Memory B cell (primary cell): ENCODE data around the gene CSN1S1.

Experiments
- ATAC-seq: fragments of 150-1000 bp; cut with Tn5 transposase; 2 replicates; pipeline ENCODE4 v1.10.0; 2021; ENCODE audit warnings: low read depth, mild to moderate bottlenecking, moderate library complexity
- DNase-seq, 2 donors: peaks; one replicate each; pipeline ENCODE4 v3.0.0; 2022; ENCODE audit warnings: low spot score in 2 of 2
- H3K27ac Mint-ChIP-seq: one replicate; pipeline ENCODE4 v1.8.0; 2022; ENCODE audit warnings: mild to moderate bottlenecking, moderate library complexity, mixed read lengths
- H3K27me3 Mint-ChIP-seq: one replicate; pipeline ENCODE4 v1.8.0; 2022; ENCODE audit warnings: mixed read lengths
- H3K36me3 Mint-ChIP-seq: one replicate; pipeline ENCODE4 v1.8.0; 2022; ENCODE audit warnings: mild to moderate bottlenecking, mixed read lengths
- H3K4me1 Mint-ChIP-seq: one replicate; pipeline ENCODE4 v1.8.0; 2022; ENCODE audit warnings: mixed read lengths
- H3K4me3 Mint-ChIP-seq: one replicate; pipeline ENCODE4 v1.8.0; 2022; ENCODE audit warnings: mild to moderate bottlenecking, moderate library complexity, mixed read lengths
- H3K9me3 Mint-ChIP-seq: one replicate; pipeline ENCODE4 v1.8.0; 2022; ENCODE audit warnings: mixed read lengths

Gene CSN1S1

DNA sequence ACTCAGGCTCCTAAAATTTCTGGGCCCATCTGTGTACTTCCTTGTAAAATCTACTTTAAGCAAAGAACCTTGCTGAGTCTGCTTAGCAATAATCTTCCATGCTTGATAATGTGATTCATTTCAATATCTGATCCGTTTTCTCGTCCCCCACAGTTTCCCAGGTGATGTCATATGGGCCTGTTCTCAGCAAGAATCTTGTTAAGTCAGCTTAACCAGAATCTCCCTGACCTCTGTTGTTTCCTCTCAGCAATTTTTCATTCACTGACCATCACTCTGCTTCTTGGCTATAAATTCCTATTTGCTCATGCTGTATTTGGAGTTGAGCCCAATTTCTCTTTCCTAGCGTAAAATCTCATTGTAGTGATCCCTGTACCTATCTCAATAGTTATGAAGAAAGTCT, 20.7 kb downstream of the CSN1S1 start:
- no peaks in the 10 kb centered on the region for H3K27me3 Mint-ChIP-seq
- H3K9me3 Mint-ChIP-seq, result peaks cover 3% of the 10 kb centered on the region
- H3K27ac Mint-ChIP-seq, result no peak overlapping the region
- no peaks in the 10 kb centered on the region for H3K4me1 Mint-ChIP-seq
- H3K36me3 Mint-ChIP-seq, result no peaks in the 10 kb centered on the region
- no peak overlapping the region for H3K4me3 Mint-ChIP-seq
- DNase-seq (no peak), ATAC-seq (no peak)

DNA sequence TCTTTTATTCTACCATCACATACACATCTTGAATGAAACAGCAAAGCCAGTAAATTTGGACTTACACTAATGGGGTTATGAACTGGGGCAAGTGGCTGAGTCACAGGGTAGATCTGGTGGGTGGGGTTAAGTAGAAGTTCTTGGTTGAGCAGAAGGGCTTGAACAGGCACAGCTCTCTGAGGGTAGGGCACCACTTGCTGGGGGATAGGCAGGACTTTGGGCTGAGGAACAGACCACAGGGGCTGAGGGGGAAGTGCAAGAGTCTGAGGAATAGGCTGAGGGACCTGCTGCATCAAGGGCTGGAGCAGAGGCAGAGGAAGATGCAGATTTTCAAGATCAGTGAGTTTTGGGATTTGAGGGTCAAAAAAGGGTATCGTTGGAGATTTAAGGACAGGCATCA, 26.3 kb downstream of the CSN1S1 start:
- ATAC-seq, result no peak
- H3K27ac Mint-ChIP-seq, result no peak overlapping the region

DNA sequence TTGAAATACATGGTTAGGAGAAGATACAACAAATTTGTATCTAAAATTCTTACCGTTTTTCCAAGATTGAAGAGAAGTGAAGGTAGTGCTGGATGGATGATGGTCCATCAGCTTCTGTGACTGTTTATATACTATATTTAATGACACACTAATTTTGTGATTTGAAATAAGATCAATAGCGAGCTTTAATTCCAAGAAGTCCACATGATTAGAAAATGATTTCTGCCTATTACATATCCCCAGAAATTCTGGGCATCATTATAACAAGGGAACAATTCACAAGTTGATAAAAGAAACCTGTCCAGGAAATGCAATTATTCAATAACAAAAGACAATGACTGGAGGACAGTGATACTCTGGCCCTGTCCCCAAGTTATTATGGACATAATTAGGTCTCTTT, 34.8 kb downstream of the CSN1S1 start, which contains the start of gene CSN2:
Gene CSN2, minus strand, starts transcription at position 101 of the 400 bp plus-strand sequence. CDS start 4,733 bp downstream, outside the sequence.
- Mint-ChIP-seq H3K4me3 (no peak within 1 kb of the TSS), H3K9me3 (peaks cover 3% of the 10 kb centered on the region), H3K27ac (no peak within 1 kb of the TSS), H3K36me3 (no peaks in the 10 kb centered on the region), H3K27me3 (no peaks in the 10 kb centered on the region), H3K4me1 (no peaks in the 10 kb centered on the region)
- no peak for ATAC-seq
- DNase-seq, result no peak

More for the DNA sequence above, 26.3 kb downstream of the CSN1S1 start:
- Mint-ChIP-seq H3K36me3 (no peaks in the 10 kb centered on the region), H3K4me3 (no peak overlapping the region), H3K27me3 (no peaks in the 10 kb centered on the region), H3K9me3 (peaks cover 2% of the 10 kb centered on the region), H3K4me1 (no peaks in the 10 kb centered on the region)
- DNase-seq, result no peak

DNA sequence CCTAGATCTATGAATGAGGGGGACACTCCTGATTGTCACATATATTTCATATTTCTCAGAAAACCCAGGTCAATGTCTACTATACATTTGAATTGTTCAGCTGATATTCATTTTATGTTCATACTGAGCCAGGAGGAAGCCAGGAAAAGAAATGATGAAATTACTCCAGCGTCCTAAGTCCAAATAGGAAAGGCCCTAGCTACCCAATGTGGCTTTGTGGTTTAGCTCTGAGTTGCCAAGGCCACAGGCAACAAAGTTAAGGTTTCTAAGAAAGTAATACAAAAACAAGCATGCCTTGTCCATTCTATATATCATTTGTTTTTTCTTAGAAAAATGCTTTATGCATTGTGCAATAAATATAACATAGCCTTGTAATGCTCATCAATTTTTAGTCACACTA, 39.2 kb downstream of the CSN1S1 start:
- no peak for ATAC-seq
- H3K27me3 Mint-ChIP-seq, result no peaks in the 10 kb centered on the region
- no peaks in the 10 kb centered on the region for H3K36me3 Mint-ChIP-seq
- DNase-seq, result no peak
- no peak overlapping the region for H3K27ac Mint-ChIP-seq
- H3K4me3 Mint-ChIP-seq, result no peak overlapping the region
- no peaks in the 10 kb centered on the region for H3K4me1 Mint-ChIP-seq
- H3K9me3 Mint-ChIP-seq, result peaks cover 5% of the 10 kb centered on the region

DNA sequence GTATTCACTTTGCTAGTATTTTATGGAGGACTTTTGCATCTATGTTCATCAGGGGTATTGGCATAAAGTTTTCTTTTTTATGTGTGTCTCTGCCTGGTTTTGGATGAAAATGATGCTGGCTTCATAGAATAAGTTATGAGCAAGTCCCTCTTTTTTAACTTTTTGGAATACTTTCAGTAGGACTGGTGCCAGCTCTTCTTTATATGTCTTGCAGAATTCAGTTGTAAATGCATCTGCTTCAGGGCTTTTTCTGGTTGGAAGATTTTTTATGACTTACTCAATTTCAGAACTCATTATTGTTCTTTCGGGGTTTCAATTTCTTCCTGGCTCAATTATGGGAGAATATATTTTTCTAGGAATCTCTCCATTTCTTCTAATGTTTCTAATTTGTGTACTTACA, 43.8 kb downstream of the CSN1S1 start:
- Mint-ChIP-seq H3K27me3 (no peaks in the 10 kb centered on the region), H3K4me3 (no peak overlapping the region), H3K36me3 (no peaks in the 10 kb centered on the region), H3K4me1 (no peaks in the 10 kb centered on the region), H3K27ac (no peak overlapping the region), H3K9me3 (peaks cover 3% of the 10 kb centered on the region)
- DNase-seq, result no peak
- ATAC-seq, result no peak

DNA sequence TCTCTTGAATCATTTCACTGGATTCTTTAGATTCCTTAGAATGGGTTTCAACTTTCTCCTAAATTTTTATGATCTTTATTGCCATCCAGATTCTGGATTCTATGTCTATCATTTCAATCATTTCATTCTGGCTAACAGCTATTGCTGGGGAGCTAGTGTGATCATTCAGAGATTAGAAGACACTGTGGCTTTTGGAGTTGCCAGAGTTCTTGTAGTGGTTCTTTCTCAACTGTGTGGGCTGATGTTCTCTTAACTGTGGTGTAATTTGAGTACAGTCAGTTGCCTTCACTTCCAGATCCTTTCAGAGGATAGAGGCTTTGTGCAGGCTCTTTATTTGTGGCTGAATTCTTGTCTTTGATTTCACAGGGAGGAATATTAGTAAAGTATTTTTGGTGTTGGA, 46.7 kb downstream of the CSN1S1 start:
- H3K36me3 Mint-ChIP-seq, result no peaks in the 10 kb centered on the region
- H3K27me3 Mint-ChIP-seq, result peaks cover 2% of the 10 kb centered on the region
- ATAC-seq (no peak), DNase-seq (no peak)
- H3K27ac Mint-ChIP-seq, result no peak overlapping the region
- peaks cover 4% of the 10 kb centered on the region for H3K9me3 Mint-ChIP-seq
- no peaks in the 10 kb centered on the region for H3K4me1 Mint-ChIP-seq
- no peak overlapping the region for H3K4me3 Mint-ChIP-seq

DNA sequence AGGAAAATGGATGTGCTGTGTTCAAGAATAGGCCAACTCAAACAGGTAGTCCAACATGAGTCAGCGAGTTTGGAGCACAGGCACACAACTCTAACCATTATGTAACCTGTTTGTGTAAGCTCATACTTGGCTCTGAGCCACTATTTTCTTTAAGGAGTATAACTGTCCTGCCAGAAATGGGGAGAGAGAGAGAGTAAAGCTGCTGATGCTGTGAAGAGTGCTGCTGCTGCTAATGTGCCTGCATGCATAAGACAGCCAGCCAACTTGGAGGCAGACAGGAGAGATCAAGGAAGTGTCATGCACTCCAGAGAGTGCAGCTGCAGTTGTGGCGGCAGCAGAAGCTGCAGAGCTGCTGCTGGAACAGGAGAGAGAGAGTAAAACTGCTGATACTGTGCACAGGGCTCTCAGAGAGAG, 53.2 kb downstream of the CSN1S1 start:
- H3K27ac Mint-ChIP-seq, result no peak overlapping the region

DNA sequence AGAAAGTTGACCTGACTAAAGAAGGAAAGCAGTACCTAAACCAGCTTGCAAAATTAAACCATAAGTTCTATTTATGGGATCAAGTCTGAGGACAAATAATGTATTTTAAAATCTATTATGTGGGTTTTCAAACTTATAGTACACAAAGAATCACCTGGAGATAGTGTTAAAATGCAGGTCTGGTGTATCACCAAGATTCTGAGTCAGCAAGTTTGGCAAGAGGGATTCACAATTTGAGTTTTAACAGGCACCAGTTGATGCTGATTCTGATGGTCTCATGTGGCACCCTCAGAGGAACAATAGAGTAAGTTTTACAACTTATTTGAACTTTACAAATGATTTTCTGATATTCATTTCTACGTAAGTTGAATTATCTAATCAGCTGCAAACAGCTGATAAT, 55.8 kb downstream of the CSN1S1 start:
- H3K9me3 Mint-ChIP-seq, result no peaks in the 10 kb centered on the region
- ATAC-seq, result no peak
- no peaks in the 10 kb centered on the region for H3K36me3 Mint-ChIP-seq
- H3K27ac Mint-ChIP-seq, result no peak overlapping the region
- no peak for DNase-seq
- H3K4me1 Mint-ChIP-seq, result no peaks in the 10 kb centered on the region
- H3K27me3 Mint-ChIP-seq, result no peaks in the 10 kb centered on the region
- no peak overlapping the region for H3K4me3 Mint-ChIP-seq

More for the DNA sequence above, 53.2 kb downstream of the CSN1S1 start:
- Mint-ChIP-seq H3K9me3 (peaks cover 2% of the 10 kb centered on the region), H3K36me3 (no peaks in the 10 kb centered on the region), H3K4me1 (no peaks in the 10 kb centered on the region), H3K4me3 (no peak overlapping the region), H3K27me3 (peaks cover 2% of the 10 kb centered on the region)
- DNase-seq (no peak), ATAC-seq (no peak)

DNA sequence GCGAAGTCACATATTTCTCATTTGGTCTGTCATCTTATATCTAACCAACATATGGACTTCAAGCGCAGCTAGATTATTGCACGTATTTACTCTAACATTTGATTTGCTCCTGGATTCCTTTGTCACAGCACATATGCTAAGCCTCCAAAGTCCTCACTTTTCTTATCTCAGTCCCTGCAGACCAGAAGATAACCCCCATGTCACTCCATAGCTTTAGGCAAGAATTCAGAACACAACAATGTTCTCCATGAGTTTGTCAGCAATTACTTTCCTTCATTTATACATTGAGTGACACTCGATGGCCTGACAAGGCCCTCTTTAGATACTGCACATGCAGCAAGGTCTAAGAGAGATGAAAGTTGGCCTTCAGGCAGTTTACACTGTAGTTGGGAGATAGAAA, 60.1 kb downstream of the CSN1S1 start:
- DNase-seq (no peak), ATAC-seq (no peak)
- H3K9me3 Mint-ChIP-seq, result peaks cover 1% of the 10 kb centered on the region
- H3K4me3 Mint-ChIP-seq, result no peak overlapping the region
- H3K4me1 Mint-ChIP-seq, result no peaks in the 10 kb centered on the region
- no peak overlapping the region for H3K27ac Mint-ChIP-seq
- no peaks in the 10 kb centered on the region for H3K36me3 Mint-ChIP-seq
- no peaks in the 10 kb centered on the region for H3K27me3 Mint-ChIP-seq

DNA sequence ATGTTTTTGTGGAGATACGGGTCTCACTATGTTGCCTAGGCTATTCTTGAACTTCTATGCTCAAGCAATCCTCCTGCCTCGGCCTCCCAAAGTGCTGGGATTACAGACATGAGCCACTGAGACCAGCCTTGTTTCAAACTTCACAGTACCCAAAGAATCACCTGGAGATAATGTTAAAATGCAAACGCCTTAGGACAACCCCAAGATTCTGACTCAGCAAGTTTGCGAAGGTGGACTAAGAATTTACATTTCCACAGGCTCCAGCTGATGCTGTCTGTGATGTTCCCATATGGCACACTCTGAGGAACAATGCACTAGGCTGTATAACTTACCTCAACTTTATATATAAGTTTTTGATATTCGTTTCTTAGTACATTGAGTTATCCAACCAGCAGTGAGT, 63.9 kb downstream of the CSN1S1 start:
- Mint-ChIP-seq H3K9me3 (peaks cover 4% of the 10 kb centered on the region), H3K27me3 (no peaks in the 10 kb centered on the region), H3K4me1 (no peaks in the 10 kb centered on the region), H3K36me3 (no peaks in the 10 kb centered on the region), H3K27ac (no peak overlapping the region), H3K4me3 (no peak overlapping the region)
- DNase-seq (no peak), ATAC-seq (no peak)

DNA sequence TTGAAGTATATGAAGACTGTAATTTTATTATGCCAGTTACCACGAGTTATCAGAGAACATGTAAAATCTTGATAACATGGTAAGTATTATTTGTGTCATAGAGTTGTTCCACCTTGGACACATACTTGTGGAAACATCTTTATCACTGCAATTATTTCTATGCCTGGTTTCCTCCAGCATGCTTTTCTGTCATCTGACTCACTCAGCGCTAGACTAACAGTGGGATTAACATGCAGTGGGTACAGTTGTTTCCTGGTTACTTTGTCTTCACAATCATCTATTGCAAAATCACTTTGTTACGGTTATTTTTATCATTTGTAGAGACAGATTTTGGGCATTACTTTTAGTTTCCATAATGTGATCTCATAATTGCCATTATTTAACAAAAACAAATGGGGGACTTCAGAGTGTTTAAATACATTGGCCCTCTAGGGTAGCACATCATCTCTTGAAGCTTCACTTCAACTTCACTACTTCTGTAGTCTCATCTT, 64.7 kb downstream of the CSN1S1 start, which contains the start of gene STATH:
Gene STATH, plus strand, starts transcription at position 441 of the 491 bp plus-strand sequence. CDS start 2,472 bp downstream, outside the sequence.
- Mint-ChIP-seq H3K27me3 (no peaks in the 10 kb centered on the region), H3K4me3 (no peak within 1 kb of the TSS), H3K4me1 (no peaks in the 10 kb centered on the region), H3K36me3 (no peaks in the 10 kb centered on the region), H3K9me3 (peaks cover 4% of the 10 kb centered on the region), H3K27ac (no peak within 1 kb of the TSS)
- ATAC-seq, result no peak
- DNase-seq, result no peak
